CD14-positive monocyte (primary cell): ENCODE results near the gene ADCY1. TPM values are rescaled to one million over a fixed set of nuclear protein-coding genes. Genes with fewer than 3 reads are reported as not detected.

Experiments
- DNase-seq, 3 donors: peaks; one replicate each; pipeline ENCODE4 v3.0.0-alpha.2; 2011 to 2022
- H2AFZ ChIP-seq: 2 replicates; pipeline ENCODE4 v1.6.0; 2012; ENCODE audit warnings: mild to moderate bottlenecking, low read depth, low read length, inconsistent platforms; ENCODE audit not compliant: insufficient read depth, poor library complexity, severe bottlenecking
- H3K27ac ChIP-seq, 2 donors: 1 replicate in 1 of 2; 2 replicates in 1 of 2; pipeline ENCODE4 v1.5.1; 2012 to 2013; ENCODE audit warnings: low read length in 2 of 2, control low read depth in 1 of 2, inconsistent platforms in 1 of 2, low read depth in 1 of 2, mild to moderate bottlenecking in 1 of 2
- H3K27me3 ChIP-seq, 2 donors: one replicate each; pipeline versions ENCODE4 v1.6.0 to v1.6.1; 2011 to 2013; ENCODE audit warnings: low read length in 2 of 2; ENCODE audit not compliant: control insufficient read depth in 2 of 2, insufficient read depth in 2 of 2
- H3K36me3 ChIP-seq, 2 donors: replicated peaks in 1 of 2; 1 replicate in 1 of 2; 2 replicates in 1 of 2; pipeline versions ENCODE4 v1.5.1 to v1.6.1; 2012 to 2013; ENCODE audit warnings: low read length in 2 of 2, control low read depth in 1 of 2, inconsistent platforms in 1 of 2, mild to moderate bottlenecking in 1 of 2; ENCODE audit not compliant: insufficient read depth in 2 of 2, control insufficient read depth in 1 of 2
- H3K4me1 ChIP-seq, 2 donors: 1 replicate in 1 of 2; 2 replicates in 1 of 2; pipeline versions ENCODE4 v1.5.1 to v1.6.1; 2012 to 2013; ENCODE audit warnings: low read length in 2 of 2, control low read depth in 1 of 2, inconsistent platforms in 1 of 2, mild to moderate bottlenecking in 1 of 2, moderate library complexity in 1 of 2; ENCODE audit not compliant: insufficient read depth in 2 of 2, control insufficient read depth in 1 of 2
- H3K4me2 ChIP-seq: replicated peaks from 2 replicates; pipeline ENCODE3; 2012; ENCODE audit warnings: low read length, moderate library complexity, mild to moderate bottlenecking; ENCODE audit not compliant: poor library complexity, severe bottlenecking; ENCODE audit errors: extremely low read depth
- H3K4me3 ChIP-seq, 3 experiments: fragments of 200-600 bp in 1 of 3; sonication (generic) in 1 of 3; replicated peaks in 1 of 3; 1 replicate in 2 of 3; 2 replicates in 1 of 3; pipeline ENCODE4 v1.5.1; 2011 to 2013; ENCODE audit warnings: low read length in 3 of 3, mild to moderate bottlenecking in 3 of 3, control low read depth in 2 of 3, low read depth in 2 of 3, inconsistent platforms in 1 of 3, moderate library complexity in 1 of 3
- H3K79me2 ChIP-seq: 2 replicates; pipeline ENCODE4 v1.6.0; 2012; ENCODE audit warnings: mild to moderate bottlenecking, control low read depth, inconsistent platforms, low read length, moderate library complexity; ENCODE audit not compliant: insufficient read depth
- H3K9ac ChIP-seq: 2 replicates; pipeline ENCODE4 v1.6.0; 2017; ENCODE audit warnings: low read length, mild to moderate bottlenecking; ENCODE audit not compliant: insufficient read depth, poor library complexity, severe bottlenecking
- H3K9me3 ChIP-seq, 2 donors: replicated peaks in 1 of 2; 1 replicate in 1 of 2; 2 replicates in 1 of 2; pipeline versions ENCODE4 v1.5.1 to v1.6.1; 2012 to 2013; ENCODE audit warnings: low read length in 2 of 2, control low read depth in 1 of 2; ENCODE audit not compliant: control insufficient read depth in 1 of 2, insufficient read depth in 1 of 2
- H4K20me1 ChIP-seq: 2 replicates; pipeline ENCODE4 v1.6.0; 2012; ENCODE audit warnings: mild to moderate bottlenecking, low read length, control low read depth, moderate library complexity; ENCODE audit not compliant: insufficient read depth
- H3K27ac Mint-ChIP-seq, 7 donors: one replicate each; pipeline ENCODE4 v1.8.0; 2020; ENCODE audit warnings: mild to moderate bottlenecking in 7 of 7, mixed read lengths in 7 of 7, moderate library complexity in 6 of 7, inconsistent platforms in 2 of 7
- H3K27me3 Mint-ChIP-seq, 3 donors: one replicate each; pipeline ENCODE4 v1.8.0; 2021 to 2022; ENCODE audit warnings: low read depth in 3 of 3, mild to moderate bottlenecking in 3 of 3, mixed read lengths in 3 of 3, moderate library complexity in 3 of 3, inconsistent platforms in 1 of 3
- H3K36me3 Mint-ChIP-seq, 2 donors: one replicate each; pipeline ENCODE4 v1.8.0; 2020; ENCODE audit warnings: mixed read lengths in 2 of 2, inconsistent platforms in 1 of 2, mild to moderate bottlenecking in 1 of 2
- H3K4me1 Mint-ChIP-seq: one replicate; pipeline ENCODE4 v1.8.0; 2020; ENCODE audit warnings: mild to moderate bottlenecking, mixed read lengths
- H3K4me3 Mint-ChIP-seq, 2 donors: one replicate each; pipeline ENCODE4 v1.8.0; 2020; ENCODE audit warnings: mild to moderate bottlenecking in 2 of 2, mixed read lengths in 2 of 2, moderate library complexity in 1 of 2
- H3K9me3 Mint-ChIP-seq, 7 donors: one replicate each; pipeline ENCODE4 v1.8.0; 2020 to 2022; ENCODE audit warnings: mixed read lengths in 7 of 7, mild to moderate bottlenecking in 6 of 7, moderate library complexity in 6 of 7, inconsistent platforms in 2 of 7
- WGBS: methylation state at CpG from one replicate; pipeline ENCODE4 v1.1.5; 2013; ENCODE audit warnings: missing lambda C conversion rate; ENCODE audit not compliant: insufficient coverage; 5-methylcytosine and 5-hydroxymethylcytosine counted together
- intact Hi-C, 2 donors: fragments of 100-400 bp; cut with micrococcal nuclease; formaldehyde crosslinking; loops; one replicate each; pipeline versions ENCODE4 v1.15.0 to v1.15.1; 2023
- polyA plus RNA-seq, 3 donors: library from polyadenylated mRNA; depleted of rRNA in 1 of 3; unstranded in 2 of 3; stranded (reverse) in 1 of 3; fragments of 300-500 nt in 2 of 3; fragments of >200 nt in 1 of 3; fragmentation: Illumina TruSeq in 2 of 3; gene quantifications; 1 replicate in 2 of 3; 2 replicates in 1 of 3; pipeline ENCODE4 v1.2.3, GENCODE V29; 2012 to 2021
- TF ChIP-seq, protein P1 (sequence below): fragments of 200-600 bp; IDR thresholded peaks from one replicate; pipeline ENCODE4 v1.8.0; 2022; ENCODE audit warnings: antibody characterized with exemption, mild to moderate bottlenecking

ADCY1 gene
- polyA plus RNA-seq, 3 donors: 0.01 TPM; not detected in 2

GRCh38 chr7:45601816-45602540 lies 27.8 kb downstream of the ADCY1 start:
- Mint-ChIP-seq H3K27me3 (peaks cover 2 to 4% (median 3%) of the 10 kb centered on the region in 3 donors), H3K27ac (no peak overlapping the region), H3K36me3 (no peaks in the 10 kb centered on the region), H3K4me1 (no peaks in the 10 kb centered on the region), H3K9me3 (peaks cover 0 to 4% (median 0%) of the 10 kb centered on the region in 7 donors), H3K4me3 (no peak overlapping the region)
- Histone ChIP-seq H3K9me3 (no peaks in the 10 kb centered on the region), H3K36me3 (no peaks in the 10 kb centered on the region), H2AFZ (no peak overlapping the region), H3K27ac (no peak overlapping the region), H3K79me2 (no peaks in the 10 kb centered on the region), H3K4me1 (no peaks in the 10 kb centered on the region), H4K20me1 (no peaks in the 10 kb centered on the region), H3K4me2 (no peak overlapping the region), H3K9ac (no peak overlapping the region), H3K27me3 (no peaks in the 10 kb centered on the region), H3K4me3 (no peak overlapping the region)
- WGBS: 86% methylated on average over 5 of the region's 6 CpGs
- intact Hi-C loops: no loop called here
- DNase-seq: no peak
- TF ChIP-seq, protein P1, sequence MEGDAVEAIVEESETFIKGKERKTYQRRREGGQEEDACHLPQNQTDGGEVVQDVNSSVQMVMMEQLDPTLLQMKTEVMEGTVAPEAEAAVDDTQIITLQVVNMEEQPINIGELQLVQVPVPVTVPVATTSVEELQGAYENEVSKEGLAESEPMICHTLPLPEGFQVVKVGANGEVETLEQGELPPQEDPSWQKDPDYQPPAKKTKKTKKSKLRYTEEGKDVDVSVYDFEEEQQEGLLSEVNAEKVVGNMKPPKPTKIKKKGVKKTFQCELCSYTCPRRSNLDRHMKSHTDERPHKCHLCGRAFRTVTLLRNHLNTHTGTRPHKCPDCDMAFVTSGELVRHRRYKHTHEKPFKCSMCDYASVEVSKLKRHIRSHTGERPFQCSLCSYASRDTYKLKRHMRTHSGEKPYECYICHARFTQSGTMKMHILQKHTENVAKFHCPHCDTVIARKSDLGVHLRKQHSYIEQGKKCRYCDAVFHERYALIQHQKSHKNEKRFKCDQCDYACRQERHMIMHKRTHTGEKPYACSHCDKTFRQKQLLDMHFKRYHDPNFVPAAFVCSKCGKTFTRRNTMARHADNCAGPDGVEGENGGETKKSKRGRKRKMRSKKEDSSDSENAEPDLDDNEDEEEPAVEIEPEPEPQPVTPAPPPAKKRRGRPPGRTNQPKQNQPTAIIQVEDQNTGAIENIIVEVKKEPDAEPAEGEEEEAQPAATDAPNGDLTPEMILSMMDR: no peak

GRCh38 chr7:45606050-45606449 lies 31.9 kb downstream of the ADCY1 start:
- no peak overlapping the region for H3K27ac ChIP-seq
- no peak overlapping the region for H2AFZ ChIP-seq
- H3K4me1 ChIP-seq: no peaks in the 10 kb centered on the region
- Mint-ChIP-seq H3K27me3 (peaks cover 3% of the 10 kb centered on the region in 3 donors), H3K4me3 (no peak overlapping the region), H3K4me1 (no peaks in the 10 kb centered on the region), H3K27ac (no peak overlapping the region), H3K36me3 (no peaks in the 10 kb centered on the region), H3K9me3 (peaks cover 10 to 26% (median 10%) of the 10 kb centered on the region in 7 donors)
- WGBS: 86% methylated on average over 1 of the region's 1 CpG
- no peaks in the 10 kb centered on the region for H4K20me1 ChIP-seq
- H3K4me3 ChIP-seq: no peak overlapping the region
- no peaks in the 10 kb centered on the region for H3K79me2 ChIP-seq
- intact Hi-C loops: no loop called here
- no peak overlapping the region for H3K4me2 ChIP-seq
- H3K27me3 ChIP-seq: no peaks in the 10 kb centered on the region
- TF ChIP-seq, protein P1: no peak
- no peak for DNase-seq
- H3K36me3 ChIP-seq: no peaks in the 10 kb centered on the region
- peaks cover 10 to 21% of the 10 kb centered on the region in 2 donors for H3K9me3 ChIP-seq
- H3K9ac ChIP-seq: no peak overlapping the region
